Activated B cell treated with CpG ODN at 0.5 μM for 24 hours (primary cell): ENCODE measurements around the gene ANXA2. TPM values are rescaled to one million over a fixed set of nuclear protein-coding genes. Genes with fewer than 3 reads are reported as not detected.
"Not testable (repeated sequence)": the region's sequence is repeated elsewhere in the genome, so short reads cannot be mapped to it uniquely, and the experiment has no call there.

ENCODE experiments used
- ATAC-seq: fragments of 200-7000 bp; cut with Tn5 transposase; one replicate; pipeline ENCODE4 v1.10.0; 2021; ENCODE audit warnings: low read depth, mild to moderate bottlenecking, moderate library complexity
- CTCF ChIA-PET: fragments of 350-600 bp; sonication (Branson Sonifier 250); formaldehyde crosslinking; loops from one replicate; lab custom pipeline; 2021; ENCODE audit warnings: antibody characterized with exemption; lab: Charles Lee
- POLR2A ChIA-PET: fragments of 350-600 bp; sonication (Branson Sonifier 250); formaldehyde crosslinking; loops from one replicate; lab custom pipeline; 2021; ENCODE audit warnings: antibody characterized with exemption; lab: Charles Lee
- DNase-seq: peaks from one replicate; pipeline ENCODE4 v3.0.0; 2022
- H3K27ac Mint-ChIP-seq: one replicate; pipeline ENCODE4 v1.8.0; 2020; ENCODE audit warnings: mixed read lengths
- H3K27me3 Mint-ChIP-seq: one replicate; pipeline ENCODE4 v1.8.0; 2021; ENCODE audit warnings: mixed read lengths
- H3K36me3 Mint-ChIP-seq: one replicate; pipeline ENCODE4 v1.8.0; 2021; ENCODE audit warnings: low read depth, mixed read lengths
- H3K4me1 Mint-ChIP-seq: one replicate; pipeline ENCODE4 v1.8.0; 2021; ENCODE audit warnings: mixed read lengths
- H3K4me3 Mint-ChIP-seq: one replicate; pipeline ENCODE4 v1.8.0; 2020; ENCODE audit warnings: mild to moderate bottlenecking, mixed read lengths
- H3K9me3 Mint-ChIP-seq: one replicate; pipeline ENCODE4 v1.8.0; 2020; ENCODE audit warnings: mixed read lengths
- intact Hi-C: fragments of 100-400 bp; cut with micrococcal nuclease; formaldehyde crosslinking; loops from one replicate; pipeline ENCODE4 v1.15.1; 2024
- total RNA-seq: library from RNA; stranded (reverse); gene quantifications from 2 replicates; pipeline ENCODE4 v1.2.3, GENCODE V29; 2022
- TF ChIP-seq, protein P1 (sequence below): fragments of 200-600 bp; IDR thresholded peaks from one replicate; pipeline ENCODE4 v1.8.0; 2022; ENCODE audit warnings: antibody characterized with exemption, mild to moderate bottlenecking

ANXA2 gene
- total RNA-seq, 1 donor from 2014 or later = 218 TPM

- no peak for DNase-seq
- no peaks in the 10 kb centered on the region for H3K4me1 Mint-ChIP-seq
- intact Hi-C loops = no loop called here
- POLR2A ChIA-PET = no interaction called here
- no peak overlapping the region for H3K4me3 Mint-ChIP-seq
- H3K27ac Mint-ChIP-seq = no peak overlapping the region
- ATAC-seq = no peak
- CTCF ChIA-PET = no interaction called here
- no peaks in the 10 kb centered on the region for H3K9me3 Mint-ChIP-seq
- TF ChIP-seq, protein P1, sequence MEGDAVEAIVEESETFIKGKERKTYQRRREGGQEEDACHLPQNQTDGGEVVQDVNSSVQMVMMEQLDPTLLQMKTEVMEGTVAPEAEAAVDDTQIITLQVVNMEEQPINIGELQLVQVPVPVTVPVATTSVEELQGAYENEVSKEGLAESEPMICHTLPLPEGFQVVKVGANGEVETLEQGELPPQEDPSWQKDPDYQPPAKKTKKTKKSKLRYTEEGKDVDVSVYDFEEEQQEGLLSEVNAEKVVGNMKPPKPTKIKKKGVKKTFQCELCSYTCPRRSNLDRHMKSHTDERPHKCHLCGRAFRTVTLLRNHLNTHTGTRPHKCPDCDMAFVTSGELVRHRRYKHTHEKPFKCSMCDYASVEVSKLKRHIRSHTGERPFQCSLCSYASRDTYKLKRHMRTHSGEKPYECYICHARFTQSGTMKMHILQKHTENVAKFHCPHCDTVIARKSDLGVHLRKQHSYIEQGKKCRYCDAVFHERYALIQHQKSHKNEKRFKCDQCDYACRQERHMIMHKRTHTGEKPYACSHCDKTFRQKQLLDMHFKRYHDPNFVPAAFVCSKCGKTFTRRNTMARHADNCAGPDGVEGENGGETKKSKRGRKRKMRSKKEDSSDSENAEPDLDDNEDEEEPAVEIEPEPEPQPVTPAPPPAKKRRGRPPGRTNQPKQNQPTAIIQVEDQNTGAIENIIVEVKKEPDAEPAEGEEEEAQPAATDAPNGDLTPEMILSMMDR = no peak
- H3K27me3 Mint-ChIP-seq = no peaks in the 10 kb centered on the region
- H3K36me3 Mint-ChIP-seq = peaks cover 37% of the 10 kb centered on the region
These were observed 54.4 kb downstream of the ANXA2 start for GRCh38 chr15:60343221-60343970.

- ATAC-seq = no peak
- no peaks in the 10 kb centered on the region for H3K27me3 Mint-ChIP-seq
These were observed 57.4 kb downstream of the ANXA2 start for GRCh38 chr15:60340207-60340921.

DNA sequence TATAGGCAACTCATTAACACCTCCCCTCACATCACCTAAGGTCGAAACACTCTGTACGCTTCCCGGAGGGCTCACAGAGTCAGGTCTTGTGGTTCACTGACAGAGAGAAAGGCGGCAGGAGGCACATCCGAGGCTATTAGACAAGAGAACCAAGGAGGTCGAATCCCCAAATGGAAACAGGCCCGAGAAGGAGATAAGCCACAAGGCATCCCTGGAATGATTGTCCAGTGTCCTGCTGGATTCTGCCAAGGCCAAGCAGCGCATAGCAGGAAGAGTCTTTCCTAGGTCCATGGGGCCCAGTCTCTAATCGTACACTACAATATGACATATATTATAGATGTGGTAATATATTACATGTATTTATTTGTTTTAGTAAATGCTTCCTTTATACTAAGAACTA lies 58.5 kb downstream of the ANXA2 start:
- peaks cover under 1% of the 10 kb centered on the region for H3K27me3 Mint-ChIP-seq
- H3K36me3 Mint-ChIP-seq = no peaks in the 10 kb centered on the region
- H3K4me3 Mint-ChIP-seq = no peak overlapping the region
- H3K9me3 Mint-ChIP-seq = no peaks in the 10 kb centered on the region
- intact Hi-C loops = no loop called here
- H3K27ac Mint-ChIP-seq = no peak overlapping the region
- ChIA-PET POLR2A (no interaction called here), CTCF (no interaction called here)
- no peaks in the 10 kb centered on the region for H3K4me1 Mint-ChIP-seq
- ATAC-seq (no peak), DNase-seq (no peak)
- TF ChIP-seq, protein P1 = no peak

More at GRCh38 chr15:60340207-60340921, 57.4 kb downstream of the ANXA2 start:
- Mint-ChIP-seq H3K4me1 (no peaks in the 10 kb centered on the region), H3K9me3 (no peaks in the 10 kb centered on the region), H3K4me3 (no peak overlapping the region), H3K27ac (no peak overlapping the region), H3K36me3 (peaks cover 8% of the 10 kb centered on the region)
- DNase-seq = no peak
- CTCF ChIA-PET = no interaction called here
- POLR2A ChIA-PET = no interaction called here
- intact Hi-C loops = no loop called here
- TF ChIP-seq, protein P1 = no peak

DNA sequence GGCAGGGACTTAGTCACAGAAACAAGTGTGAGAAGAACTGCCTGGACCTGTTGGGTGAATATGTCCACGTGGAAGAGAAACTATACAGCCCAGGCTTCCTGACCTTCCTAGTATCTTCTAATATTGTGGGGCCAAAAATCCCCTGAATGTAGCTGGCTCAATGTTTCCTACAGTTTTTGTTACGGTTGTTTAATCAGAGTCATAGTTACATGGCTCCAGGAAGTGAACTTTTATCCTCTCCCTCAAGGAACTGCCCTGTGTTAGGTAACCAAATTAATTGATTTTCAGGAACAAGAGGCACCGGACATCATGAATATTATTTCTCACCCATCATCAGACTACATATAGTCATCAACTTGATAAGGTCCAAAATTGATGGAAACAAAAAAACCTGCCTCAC lies 59.0 kb downstream of the ANXA2 start:
- POLR2A ChIA-PET = no interaction called here
- H3K27ac Mint-ChIP-seq = no peak overlapping the region
- intact Hi-C loops = no loop called here
- CTCF ChIA-PET = no interaction called here
- H3K4me3 Mint-ChIP-seq = no peak overlapping the region
- DNase-seq = no peak
- H3K27me3 Mint-ChIP-seq = peaks cover 5% of the 10 kb centered on the region
- no peaks in the 10 kb centered on the region for H3K36me3 Mint-ChIP-seq
- TF ChIP-seq, protein P1 = no peak
- no peaks in the 10 kb centered on the region for H3K9me3 Mint-ChIP-seq
- no peak for ATAC-seq
- H3K4me1 Mint-ChIP-seq = no peaks in the 10 kb centered on the region

DNA sequence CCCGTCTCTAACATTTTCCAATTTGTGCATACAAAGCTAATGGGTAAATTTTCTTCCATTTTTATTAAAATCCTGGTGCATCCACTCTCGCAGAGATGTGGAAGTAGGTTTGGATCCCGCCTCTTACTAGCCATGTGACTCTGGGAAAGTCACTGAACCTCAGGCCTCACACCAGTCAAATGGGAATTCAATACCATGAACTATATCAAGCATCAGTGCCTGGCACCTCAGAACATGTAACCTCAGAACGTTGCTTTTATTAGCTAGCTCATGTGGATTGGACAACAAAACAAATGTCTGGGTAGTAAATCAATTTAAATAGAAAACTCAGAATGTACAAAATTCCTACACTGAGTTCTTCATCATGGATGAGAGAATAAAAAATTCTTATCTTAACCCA lies 60.7 kb downstream of the ANXA2 start:
- no peak for DNase-seq
- no peak for ATAC-seq
- H3K36me3 Mint-ChIP-seq = no peaks in the 10 kb centered on the region
- intact Hi-C loops = no loop called here
- peaks cover 7% of the 10 kb centered on the region for H3K27me3 Mint-ChIP-seq
- CTCF ChIA-PET = no interaction called here
- H3K9me3 Mint-ChIP-seq = no peaks in the 10 kb centered on the region
- no peaks in the 10 kb centered on the region for H3K4me1 Mint-ChIP-seq
- H3K4me3 Mint-ChIP-seq = no peak overlapping the region
- H3K27ac Mint-ChIP-seq = no peak overlapping the region
- POLR2A ChIA-PET = no interaction called here
- TF ChIP-seq, protein P1 = no peak

- H3K4me1 Mint-ChIP-seq, H3K36me3 Mint-ChIP-seq, DNase-seq, POLR2A ChIA-PET, intact Hi-C loops, H3K9me3 Mint-ChIP-seq, ATAC-seq, H3K27ac Mint-ChIP-seq, H3K4me3 Mint-ChIP-seq: not testable (repeated sequence)
- CTCF ChIA-PET = interaction anchor here (1.5 kb wide), 1 partner anchor 9 kb away, joined by 3 read pairs; no protein-coding TSS in a partner anchor
- peaks cover 13% of the 10 kb centered on the region for H3K27me3 Mint-ChIP-seq
These were observed 62.5 kb downstream of the ANXA2 start for GRCh38 chr15:60335296-60335695.
